Psoas muscle (tissue), 8 donors: ENCODE data around the gene ZNF335. TPM values are rescaled to one million over a fixed set of nuclear protein-coding genes. Genes with fewer than 3 reads are reported as not detected.
A peak's percentile ranks its signal among the peaks of the same experiment; 100 is the strongest.
"Not testable (repeated sequence)": the region's sequence is repeated elsewhere in the genome, so short reads cannot be mapped to it uniquely, and the experiment has no call there.

ENCODE experiments used
- ATAC-seq, 4 donors: fragments of 200-7000 bp; cut with Tn5 transposase; one replicate each; pipeline ENCODE4 v1.9.1; 2020; ENCODE audit warnings: moderate library complexity in 3 of 4, mild to moderate bottlenecking in 2 of 4
- DNase-seq, 2 donors: peaks; one replicate each; pipeline ENCODE4 v3.0.0-alpha.2; 2020
- H3K27ac ChIP-seq: fragments of 200-600 bp; one replicate; pipeline ENCODE4 v1.8.0; 2022
- H3K27me3 ChIP-seq, 3 donors: fragments of 200-600 bp in 1 of 3; one replicate each; pipeline versions ENCODE4 v1.6.1 to v1.8.0; 2013 to 2022; ENCODE audit warnings: low read length in 2 of 3, mild to moderate bottlenecking in 2 of 3, moderate library complexity in 1 of 3; ENCODE audit not compliant: insufficient read depth in 3 of 3
- H3K36me3 ChIP-seq, 2 donors: fragments of 200-600 bp in 1 of 2; one replicate each; pipeline versions ENCODE4 v1.6.1 to v1.8.0; 2013 to 2022; ENCODE audit warnings: low read depth in 1 of 2, mild to moderate bottlenecking in 1 of 2, moderate library complexity in 1 of 2; ENCODE audit not compliant: insufficient read depth in 1 of 2
- H3K4me1 ChIP-seq: fragments of 200-600 bp; one replicate; pipeline ENCODE4 v1.8.0; 2022
- H3K4me3 ChIP-seq: fragments of 200-600 bp; one replicate; pipeline ENCODE4 v1.8.0; 2022; ENCODE audit warnings: mild to moderate bottlenecking
- H3K9me3 ChIP-seq: fragments of 200-600 bp; one replicate; pipeline ENCODE4 v1.8.0; 2022
- CTCF ChIP-seq: fragments of 200-600 bp; IDR thresholded peaks from one replicate; pipeline ENCODE4 v1.8.0; 2022; ENCODE audit warnings: antibody characterized with exemption
- WGBS, 3 donors: extraction: QIAGEN DNeasy Blood & Tissue Kit; methylation state at CpG; one replicate each; pipeline versions ENCODE4 v1.1.6 to v1.1.7; 2013; 5-methylcytosine and 5-hydroxymethylcytosine counted together
- intact Hi-C, 2 donors: fragments of 100-400 bp; cut with DNase I; formaldehyde crosslinking; loops; one replicate each; pipeline versions ENCODE4 v1.11.0 to v1.14.2; 2022
- polyA plus RNA-seq, 3 donors: library from polyadenylated mRNA; stranded (reverse); fragments of 200-250 nt; gene quantifications; one replicate each; pipeline ENCODE4 v1.2.3, GENCODE V29; 2013
- total RNA-seq, 4 donors: library from RNA; stranded (reverse); fragmentation: NEBNext Ultra II Directional in 2 of 4; extraction: Animal tissue kit (Norgen Biotek cat#: 25700) in 2 of 4; gene quantifications; one replicate each; pipeline versions ENCODE4 v1.2.1 to v1.2.4, GENCODE V29; 2021 to 2023
- donor health status: healthy with polysubstance abuse.
- donor health status: DM: no; HTN: no; CAD: no; lungs with moderate emphysema.
- donor health status: Bipolar disorder and iron deficiency.
- donor health status: healthy.
- donor health status: DM: yes; HTN: yes; CAD: no.
- donor health status: DM: no; HTN: no; CAD: no.
- donor health status: DM: no; HTN: no; CAD: no.
- donor health status: DM: yes; HTN: yes; CAD: no.

Gene ZNF335
- total and polyA plus RNA-seq, 7 donors = 6.9 to 11.5 (median 10.2) TPM

- H3K4me1 ChIP-seq = no peaks in the 10 kb centered on the region
- WGBS, 3 donors = 70 to 72% (median 70%) methylated on average over 4 of the region's 4 CpGs
Measured at GRCh38 chr20:45999557-46000261, 27.7 kb upstream of the ZNF335 start.

GRCh38 chr20:45998761-45999160 lies 26.8 kb upstream of the ZNF335 start:
- peaks cover 0 to 23% (median 3%) of the 10 kb centered on the region in 3 donors for H3K27me3 ChIP-seq
- intact Hi-C loops = no loop called here
- no peak for TF ChIP-seq CTCF
- no peak for ATAC-seq
- no peaks in the 10 kb centered on the region for H3K4me1 ChIP-seq
- no peak for DNase-seq
- H3K4me3 ChIP-seq = no peak overlapping the region
- WGBS, 3 donors = 77 to 78% (median 78%) methylated on average over 4 of the region's 4 CpGs
- H3K9me3 ChIP-seq = no peaks in the 10 kb centered on the region
- no peaks in the 10 kb centered on the region for H3K36me3 ChIP-seq
- no peak overlapping the region for H3K27ac ChIP-seq

More at GRCh38 chr20:45999557-46000261, 27.7 kb upstream of the ZNF335 start:
- Histone ChIP-seq H3K27ac (no peak overlapping the region), H3K36me3 (no peaks in the 10 kb centered on the region), H3K9me3 (no peaks in the 10 kb centered on the region), H3K27me3 (peaks cover 0 to 18% (median 6%) of the 10 kb centered on the region in 3 donors), H3K4me3 (no peak overlapping the region)
- intact Hi-C loops = no loop called here
- no peak for TF ChIP-seq CTCF
- ATAC-seq (no peak), DNase-seq (no peak)

GRCh38 chr20:45998337-45998736 lies 26.3 kb upstream of the ZNF335 start:
- peaks cover 0 to 23% (median 3%) of the 10 kb centered on the region in 3 donors for H3K27me3 ChIP-seq
- H3K36me3 ChIP-seq = no peaks in the 10 kb centered on the region
- H3K4me3 ChIP-seq = no peak overlapping the region
- no peaks in the 10 kb centered on the region for H3K4me1 ChIP-seq
- no peaks in the 10 kb centered on the region for H3K9me3 ChIP-seq
- intact Hi-C loops = no loop called here
- WGBS, 3 donors = 57 to 64% (median 62%) methylated on average over 2 of the region's 2 CpGs
- no peak overlapping the region for H3K27ac ChIP-seq
- DNase-seq = no peak
- no peak for TF ChIP-seq CTCF
- ATAC-seq = peak in 1 of 4 donors; percentile 44

- TF ChIP-seq CTCF = no peak
- Histone ChIP-seq H3K27me3 (peaks cover 0 to 21% (median 0%) of the 10 kb centered on the region in 3 donors), H3K36me3 (no peaks in the 10 kb centered on the region), H3K9me3 (no peaks in the 10 kb centered on the region), H3K27ac (no peak overlapping the region), H3K4me1 (no peaks in the 10 kb centered on the region), H3K4me3 (no peak overlapping the region)
- 34 to 41% (median 36%) methylated on average over 3 of the region's 3 CpGs for WGBS, 3 donors
- no peak for DNase-seq
- ATAC-seq = no peak
- intact Hi-C loops = no loop called here
Measured at GRCh38 chr20:45997187-45997586, 25.2 kb upstream of the ZNF335 start.

GRCh38 chr20:45995495-45996097 lies 23.6 kb upstream of the ZNF335 start:
- H3K4me3 ChIP-seq, H3K9me3 ChIP-seq, H3K36me3 ChIP-seq, intact Hi-C loops, ATAC-seq, H3K27ac ChIP-seq, DNase-seq, H3K4me1 ChIP-seq: not testable (repeated sequence)
- peaks cover 0 to 31% (median 0%) of the 10 kb centered on the region in 3 donors for H3K27me3 ChIP-seq
- 70 to 76% (median 72%) methylated on average over 6 of the region's 6 CpGs for WGBS, 3 donors
